Stimulated activated naive CD4-positive, alpha-beta T cell treated with Interleukin-2 at 50 U/mL for 16 hours (primary cell): Measurements from ENCODE around the gene PTPRD.

Experiments used
- DNase-seq: peaks from one replicate; lab custom pipeline; 2025; lab: John Stamatoyannopoulos, UW

PTPRD gene

DNA sequence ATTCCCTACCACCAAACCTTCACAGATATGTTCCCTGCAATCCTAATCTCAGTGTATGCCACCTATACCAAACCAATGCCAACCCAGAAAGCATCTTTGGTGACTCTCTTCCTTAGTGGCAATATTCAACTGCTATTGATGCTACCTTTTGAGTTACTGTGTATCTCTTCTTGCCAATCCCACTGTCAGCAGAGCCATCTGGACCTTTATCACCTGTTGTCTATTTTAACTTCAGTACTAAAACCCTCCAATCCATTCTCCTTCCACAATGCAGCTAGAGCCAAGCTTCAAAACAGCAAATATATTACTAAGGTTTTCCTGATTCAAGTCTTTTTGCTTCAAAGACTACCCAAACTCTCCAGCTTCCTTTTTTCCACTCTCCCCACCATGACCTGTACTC lies 2036.1 kb downstream of the PTPRD start:
- DNase-seq: no peak

DNA sequence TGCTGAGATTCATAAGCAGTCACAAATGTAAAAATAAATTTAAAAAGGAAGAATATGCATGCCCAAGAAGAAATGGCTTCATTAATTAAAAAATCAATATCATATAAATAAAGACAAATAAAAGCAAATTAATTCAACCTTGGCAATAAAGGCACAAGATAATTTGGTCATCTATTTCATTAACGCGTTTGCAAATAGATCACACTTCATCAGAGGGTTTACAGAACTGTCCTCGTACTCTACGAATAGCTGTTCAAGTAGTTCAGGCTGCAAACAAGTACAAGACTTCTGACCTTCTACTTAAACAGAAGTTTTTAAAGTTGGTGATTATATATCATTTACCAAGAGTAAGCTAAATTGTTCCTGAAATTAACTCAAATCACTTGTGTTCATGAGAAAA lies 2038.0 kb downstream of the PTPRD start:
- DNase-seq: no peak

DNA sequence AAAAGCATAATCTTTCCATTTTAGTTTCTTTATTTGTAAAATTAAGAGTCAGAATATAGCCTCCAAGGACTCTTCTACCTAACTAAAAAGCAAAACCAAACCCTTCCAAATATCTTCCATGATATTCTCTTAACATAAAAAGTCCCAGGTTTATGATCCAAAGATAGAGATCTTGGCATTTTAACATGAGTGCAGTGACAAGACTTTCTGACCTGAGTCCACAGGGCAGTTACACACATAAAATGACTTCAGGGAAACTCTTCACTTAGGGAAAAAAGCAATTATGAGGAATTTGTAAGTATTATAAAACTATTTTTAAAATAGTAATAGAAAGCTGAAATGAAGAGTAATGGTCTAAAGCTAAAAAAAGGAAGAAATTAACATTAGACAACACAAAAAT lies 2040.6 kb downstream of the PTPRD start:
- DNase-seq: no peak

DNA sequence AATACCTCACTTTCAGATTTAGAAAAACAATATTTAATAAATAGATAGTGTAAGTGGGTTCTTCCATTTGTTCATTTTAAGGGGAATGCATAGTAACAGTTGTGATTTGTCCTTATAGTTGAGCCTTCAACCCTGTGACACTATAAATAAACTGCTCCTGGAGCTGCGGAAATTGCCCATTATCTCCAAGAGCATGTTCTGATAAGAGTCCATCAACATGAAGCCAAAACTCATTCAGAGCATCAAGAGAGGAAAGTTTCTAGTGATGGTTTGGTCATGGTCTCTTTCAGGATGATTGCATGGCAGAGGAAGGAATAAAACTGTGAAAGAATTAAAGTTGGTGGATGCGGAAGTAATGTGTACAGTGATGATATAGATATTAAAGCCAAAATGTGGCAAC lies 2041.2 kb downstream of the PTPRD start:
- DNase-seq: no peak

DNA sequence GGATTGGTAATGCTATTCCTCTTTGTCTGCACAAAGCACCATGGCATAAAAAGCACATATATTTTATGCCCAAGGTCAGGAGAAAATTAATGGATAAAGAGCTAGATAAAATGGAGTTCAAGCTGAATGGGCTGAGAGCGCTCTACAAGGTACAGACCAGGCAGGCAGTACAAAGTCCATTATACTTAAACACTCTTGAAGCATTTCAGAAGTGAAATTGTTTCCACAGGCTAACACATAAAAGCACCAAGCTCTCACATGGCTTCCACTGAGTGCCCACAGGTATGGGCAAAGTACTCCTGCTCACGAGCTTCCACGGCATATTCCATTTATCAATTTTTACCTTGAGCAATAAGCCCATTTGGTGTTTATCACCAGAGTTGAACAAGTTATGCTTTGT lies 2042.0 kb downstream of the PTPRD start:
- no peak for DNase-seq

DNA sequence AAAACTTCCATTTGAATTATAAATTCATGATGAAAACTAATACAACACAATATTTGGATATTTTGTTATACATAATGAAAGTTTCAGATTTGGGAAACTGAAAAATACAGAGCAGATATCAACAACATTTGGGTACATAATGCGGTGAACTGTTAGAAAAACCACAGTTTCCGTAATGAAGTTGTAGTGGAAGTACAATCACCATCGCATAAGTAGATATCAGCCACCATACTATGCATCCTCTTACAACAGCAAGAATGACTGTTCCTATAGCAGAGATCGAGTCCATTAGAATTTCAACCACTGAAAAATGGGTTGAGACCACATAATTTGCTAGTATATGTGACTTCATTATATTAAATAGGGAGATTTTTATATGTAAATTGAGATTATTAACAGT lies 2043.0 kb downstream of the PTPRD start:
- no peak for DNase-seq

DNA sequence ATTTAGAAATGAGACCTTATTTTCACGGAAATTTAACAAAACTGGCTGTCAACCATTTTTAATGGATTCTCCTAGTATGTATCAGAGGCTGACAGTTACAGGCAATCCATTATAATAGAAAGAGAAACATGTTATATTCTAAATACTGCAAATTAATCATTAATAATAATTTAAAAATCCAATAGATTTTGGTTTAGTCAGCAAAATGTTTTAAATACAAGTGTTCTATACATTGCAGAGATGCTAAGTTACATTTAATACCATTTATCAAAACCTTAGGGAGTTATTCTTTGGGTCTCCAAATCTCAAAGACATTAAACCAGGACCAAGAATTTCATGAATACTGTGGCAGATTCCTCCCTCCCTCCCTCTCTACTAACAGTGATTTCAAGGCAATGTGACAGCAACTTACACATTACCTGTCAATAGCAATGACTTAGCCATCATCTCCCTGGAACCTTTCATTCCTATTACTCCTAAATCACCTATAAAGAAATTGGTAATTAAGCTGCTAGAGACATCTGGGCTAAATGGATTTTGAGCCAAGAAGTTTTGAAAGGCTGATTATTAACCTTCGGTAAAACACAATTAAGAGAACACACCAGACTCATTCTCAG lies 2044.7 kb downstream of the PTPRD start:
- no peak for DNase-seq

DNA sequence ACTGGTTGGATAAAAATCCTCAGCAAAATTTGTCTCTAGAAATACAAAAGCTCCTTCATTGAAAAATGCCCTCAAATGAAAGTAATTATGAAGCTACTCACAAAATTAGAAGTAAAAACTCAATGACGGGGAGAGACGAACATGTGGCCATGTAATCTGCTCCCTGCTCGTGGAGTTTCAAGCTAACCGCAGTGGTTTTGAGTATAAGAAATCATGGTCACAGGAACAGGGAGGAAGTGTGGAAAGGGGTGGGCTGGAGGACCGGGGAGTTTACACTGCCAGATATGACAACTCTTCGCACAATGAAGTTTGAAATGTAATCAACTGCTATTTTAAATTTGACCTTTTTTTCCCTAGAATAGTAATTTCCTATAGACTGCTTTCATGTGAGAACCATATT lies 2047.8 kb downstream of the PTPRD start:
- DNase-seq: no peak

DNA sequence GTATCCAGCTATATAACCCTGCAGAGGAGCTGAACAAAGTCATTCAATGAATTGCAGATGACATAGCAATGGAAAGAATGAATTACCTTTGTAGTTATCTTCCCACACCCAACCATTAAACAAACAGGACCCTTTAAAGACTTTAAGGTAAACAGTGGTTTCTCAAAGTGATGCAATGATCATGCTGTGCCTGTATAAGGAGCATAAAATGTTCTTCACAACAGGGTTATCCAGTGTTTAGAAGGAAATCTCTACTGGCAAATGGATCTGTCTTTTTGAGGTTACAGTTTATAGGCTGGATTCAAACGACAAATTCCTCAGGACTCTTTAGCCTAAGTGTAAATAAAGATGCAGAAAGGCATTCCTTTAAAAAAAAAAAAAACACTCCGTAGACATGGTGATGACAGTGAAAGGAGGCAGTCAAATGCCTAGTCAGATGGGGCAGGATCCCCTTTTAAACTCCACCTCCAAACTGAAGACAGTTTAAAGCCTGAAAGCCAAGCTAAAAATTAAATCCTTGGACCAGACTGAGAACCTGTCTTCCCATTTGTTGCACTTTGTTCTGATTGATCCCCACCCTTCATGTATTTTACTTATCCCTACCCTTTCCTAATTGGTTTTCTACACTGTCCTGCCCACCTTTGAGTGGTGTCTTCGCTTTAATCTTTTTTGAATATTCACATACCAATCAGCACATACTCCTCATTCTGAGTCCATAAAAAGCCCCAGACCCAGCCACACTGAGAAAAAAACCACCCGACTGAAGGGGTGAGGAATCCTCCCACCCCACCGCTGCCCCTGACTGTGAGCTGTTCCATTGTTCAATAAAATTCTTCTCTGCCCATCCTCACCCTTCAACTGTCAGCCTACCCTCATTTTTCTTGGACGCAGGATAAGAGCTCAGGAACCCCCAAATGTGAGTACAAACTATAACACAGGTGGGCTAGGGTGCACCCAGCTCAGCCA lies 2052.0 kb downstream of the PTPRD start:
- no peak for DNase-seq

DNA sequence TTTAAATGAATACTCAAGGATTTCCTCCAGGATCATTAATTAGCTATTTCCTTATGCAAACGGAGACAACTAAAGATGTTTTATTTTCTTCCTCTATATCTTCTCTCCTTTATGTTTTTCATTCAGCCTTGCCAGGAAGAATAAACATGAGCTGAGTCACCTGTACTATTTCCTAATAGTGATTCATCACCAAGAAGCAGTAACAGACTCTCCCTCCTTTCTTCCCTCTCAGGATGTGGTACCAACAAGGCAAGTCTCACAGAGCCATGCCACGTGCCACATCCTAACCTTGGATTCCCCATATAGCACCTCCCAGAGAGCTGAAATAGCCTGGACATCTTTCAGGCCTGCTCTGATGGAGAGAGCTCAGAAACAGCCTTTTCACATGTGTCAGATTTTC lies 2054.6 kb downstream of the PTPRD start:
- no peak for DNase-seq

DNA sequence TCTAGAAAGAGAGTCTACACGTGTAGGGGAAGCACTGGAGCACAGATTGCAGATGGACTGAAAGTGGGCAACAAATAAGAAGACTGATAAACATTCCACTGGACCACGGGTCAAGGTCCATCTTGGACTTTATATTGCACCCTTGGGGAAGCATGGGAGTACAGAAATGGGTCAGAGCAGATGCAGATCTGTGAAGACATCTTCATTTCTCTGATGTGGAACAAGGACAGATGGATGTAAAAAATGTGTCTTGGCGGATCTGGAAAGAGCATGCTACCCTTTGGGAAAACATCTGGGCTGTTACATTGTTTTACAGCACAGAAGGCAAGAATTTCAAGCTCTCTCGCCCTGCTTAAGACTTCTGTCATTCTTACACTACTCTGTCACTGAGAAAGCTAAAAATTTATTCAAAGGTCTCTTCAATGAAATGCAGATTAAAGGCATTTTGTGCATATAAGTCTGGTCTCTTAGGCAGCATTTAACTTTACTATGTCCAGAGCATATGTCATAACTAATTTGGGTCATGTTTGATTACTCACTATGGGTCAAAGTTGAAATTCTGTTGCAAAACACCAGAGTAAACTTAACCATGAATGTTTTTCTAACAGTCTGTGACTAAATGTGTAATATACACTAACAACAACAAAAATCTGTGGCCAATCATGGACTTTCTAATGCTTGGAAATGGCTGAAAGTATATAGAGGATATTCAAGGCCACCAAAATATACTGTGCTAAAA lies 2056.9 kb downstream of the PTPRD start:
- no peak for DNase-seq

DNA sequence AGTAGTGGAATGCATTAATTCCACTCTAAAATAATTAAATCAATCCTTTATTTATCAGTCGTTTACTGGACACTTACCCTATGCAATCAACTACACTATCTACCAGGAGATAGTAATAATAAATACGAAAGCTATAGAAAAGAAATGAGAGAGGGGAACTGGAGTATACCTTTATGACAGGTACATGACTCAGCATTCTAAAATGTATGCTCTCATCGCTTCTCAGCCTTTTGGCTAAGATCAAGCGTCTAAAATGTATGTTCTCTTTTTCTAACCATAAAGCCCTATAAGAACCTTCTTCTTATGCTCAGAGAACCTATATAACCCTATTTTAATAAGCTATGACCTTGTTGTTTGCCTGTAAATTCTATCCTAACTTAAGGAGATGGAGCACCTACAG lies 2059.4 kb downstream of the PTPRD start:
- DNase-seq: no peak

DNA sequence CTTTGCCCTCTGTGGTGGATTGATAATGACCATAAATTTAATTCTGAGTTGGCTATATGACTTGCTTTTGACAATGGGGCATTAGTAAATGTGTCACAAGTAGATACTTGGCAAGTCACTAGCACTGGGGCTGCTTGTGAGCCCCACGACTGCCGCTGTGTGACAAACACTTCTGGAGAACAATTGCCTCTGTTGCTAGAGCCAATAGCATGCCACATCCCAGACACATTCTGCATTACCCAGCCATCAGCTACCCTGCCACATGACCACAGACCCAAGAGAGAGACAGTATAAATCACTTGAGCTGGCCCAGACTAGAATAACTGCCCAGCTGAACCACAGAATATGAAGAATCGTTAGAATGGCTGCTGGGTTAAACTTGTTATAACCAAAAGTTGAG lies 2060.1 kb downstream of the PTPRD start:
- DNase-seq: no peak

DNA sequence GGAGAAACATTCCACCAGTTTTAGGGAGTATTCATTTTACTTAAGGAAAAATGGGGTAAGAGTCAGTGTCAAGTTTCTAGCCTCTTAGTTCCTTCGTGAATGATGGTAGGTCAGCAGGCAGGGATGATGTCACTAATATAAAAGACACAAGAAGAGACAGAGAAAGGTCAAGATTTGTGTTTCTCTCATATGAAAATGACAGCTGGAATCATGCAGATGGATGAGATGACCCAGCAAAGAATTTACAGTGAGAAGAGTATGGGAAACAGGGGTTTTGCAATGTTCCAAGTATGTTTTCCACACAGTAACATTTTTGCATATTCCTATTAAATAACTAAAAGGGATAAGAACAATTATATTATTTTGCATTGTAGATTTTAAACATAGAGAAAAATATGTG lies 2063.6 kb downstream of the PTPRD start:
- no peak for DNase-seq

DNA sequence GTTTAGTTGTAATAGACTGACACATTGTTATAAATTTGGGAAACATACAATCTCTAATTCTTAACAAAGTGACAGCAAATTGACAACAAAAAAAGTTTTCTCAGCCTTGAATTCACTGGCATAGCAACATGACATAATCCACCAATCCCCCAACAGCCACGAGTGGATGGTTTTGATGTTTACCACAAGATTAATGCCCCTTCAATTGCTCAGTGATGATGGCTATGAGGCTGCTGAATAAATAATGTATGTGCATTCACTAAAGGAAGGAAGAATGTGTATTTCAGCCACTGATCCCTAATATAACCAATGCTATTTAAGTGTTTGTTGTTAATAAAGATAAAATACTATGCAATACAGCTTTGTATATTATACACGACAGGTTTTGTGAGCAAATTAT lies 2069.6 kb downstream of the PTPRD start:
- no peak for DNase-seq

DNA sequence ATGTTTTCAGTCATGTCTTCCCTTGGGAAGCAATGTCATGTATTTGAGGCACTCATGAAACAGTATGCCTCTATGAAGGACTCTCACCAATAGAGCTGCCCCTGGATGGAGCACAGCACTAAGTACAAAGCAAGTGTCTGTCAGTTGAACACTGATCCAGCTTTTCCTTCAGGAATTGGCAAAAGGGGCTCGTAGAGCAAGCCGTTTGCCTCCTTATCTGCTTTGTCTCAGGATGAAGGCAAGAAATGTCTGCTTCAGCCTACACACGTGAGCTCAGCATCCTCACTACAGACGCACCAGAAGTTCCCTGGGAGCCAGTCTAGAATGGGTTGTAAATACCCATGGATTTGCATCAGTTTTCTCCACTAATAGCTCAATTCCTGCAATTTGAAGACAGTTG lies 2070.3 kb downstream of the PTPRD start:
- DNase-seq: no peak

DNA sequence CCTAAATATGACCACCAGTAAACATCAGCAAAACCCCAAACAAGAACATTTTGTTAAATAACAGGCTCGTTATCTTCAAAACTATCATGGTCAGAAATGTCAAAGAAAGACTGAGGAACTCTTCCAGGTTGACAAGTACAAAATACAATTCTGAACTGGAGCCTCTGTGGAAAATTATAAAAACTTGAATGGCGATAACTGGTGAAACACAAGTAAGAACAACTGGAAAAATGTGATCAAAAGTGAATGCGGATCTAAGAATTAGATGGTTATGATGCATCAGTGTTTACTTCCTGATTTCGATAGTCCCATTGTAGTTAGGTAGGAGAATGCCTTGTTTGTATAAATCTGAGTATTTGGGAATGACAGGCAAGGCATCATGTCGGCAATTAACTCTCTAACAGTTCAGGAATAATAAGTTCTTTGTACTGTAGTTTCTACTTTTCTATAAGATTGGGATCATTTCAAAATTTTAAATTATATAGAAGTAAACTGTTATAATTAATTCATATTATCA lies 2073.1 kb downstream of the PTPRD start:
- no peak for DNase-seq

DNA sequence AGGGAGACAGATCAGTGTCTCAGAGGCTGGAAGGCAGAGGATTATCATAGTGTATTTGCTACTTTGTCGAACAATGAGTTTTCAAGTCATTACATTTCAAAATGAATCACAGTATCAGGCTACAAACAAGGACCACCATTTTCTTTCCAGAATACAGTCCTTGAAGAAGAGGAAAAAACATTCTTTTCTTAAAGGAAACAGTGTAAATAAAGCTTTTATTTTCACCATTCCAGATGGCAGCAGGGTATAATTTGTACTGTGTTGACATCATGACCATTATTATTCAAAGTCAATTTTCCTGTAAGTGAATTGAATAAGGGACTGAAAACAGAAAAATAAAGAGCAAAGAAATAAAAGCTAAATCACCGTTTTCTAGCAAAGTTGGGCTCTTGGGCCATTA lies 2076.0 kb downstream of the PTPRD start:
- no peak for DNase-seq

DNA sequence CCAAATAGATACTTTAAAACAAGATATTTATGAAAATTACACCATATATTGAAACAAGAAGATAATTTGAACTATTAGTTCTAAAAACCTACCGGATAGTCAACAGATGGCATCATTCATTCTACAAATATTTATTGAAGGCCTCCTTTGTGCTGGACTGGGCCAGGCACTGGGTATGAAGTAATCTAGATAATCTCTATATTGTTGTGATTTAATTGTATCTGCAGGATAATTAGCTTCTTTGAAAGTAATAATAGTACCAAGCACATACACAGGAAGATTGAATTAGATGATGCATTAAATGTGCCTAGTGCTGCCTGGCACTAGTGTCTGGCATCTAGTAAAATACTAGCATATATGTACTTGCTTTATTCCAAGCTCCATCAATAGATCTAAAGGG lies 2078.0 kb downstream of the PTPRD start:
- no peak for DNase-seq

DNA sequence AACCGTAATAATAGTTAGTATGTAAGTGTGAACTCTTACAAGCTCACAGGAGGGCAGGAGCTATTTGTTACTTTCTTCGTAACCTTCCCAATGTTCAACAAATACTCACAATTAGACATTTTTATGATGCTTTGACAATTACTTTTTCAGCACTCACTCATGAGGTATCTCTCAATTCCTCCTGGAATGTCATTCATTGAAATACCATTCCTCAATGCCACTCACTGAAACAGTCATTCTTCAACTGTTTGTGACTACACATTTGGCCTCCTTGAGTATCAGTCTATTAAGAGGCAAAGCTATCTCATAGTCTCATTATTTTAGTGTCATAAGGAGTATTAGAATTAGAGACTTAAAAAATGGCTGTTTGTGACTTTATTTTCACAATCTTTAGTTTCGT lies 2079.1 kb downstream of the PTPRD start:
- no peak for DNase-seq

DNA sequence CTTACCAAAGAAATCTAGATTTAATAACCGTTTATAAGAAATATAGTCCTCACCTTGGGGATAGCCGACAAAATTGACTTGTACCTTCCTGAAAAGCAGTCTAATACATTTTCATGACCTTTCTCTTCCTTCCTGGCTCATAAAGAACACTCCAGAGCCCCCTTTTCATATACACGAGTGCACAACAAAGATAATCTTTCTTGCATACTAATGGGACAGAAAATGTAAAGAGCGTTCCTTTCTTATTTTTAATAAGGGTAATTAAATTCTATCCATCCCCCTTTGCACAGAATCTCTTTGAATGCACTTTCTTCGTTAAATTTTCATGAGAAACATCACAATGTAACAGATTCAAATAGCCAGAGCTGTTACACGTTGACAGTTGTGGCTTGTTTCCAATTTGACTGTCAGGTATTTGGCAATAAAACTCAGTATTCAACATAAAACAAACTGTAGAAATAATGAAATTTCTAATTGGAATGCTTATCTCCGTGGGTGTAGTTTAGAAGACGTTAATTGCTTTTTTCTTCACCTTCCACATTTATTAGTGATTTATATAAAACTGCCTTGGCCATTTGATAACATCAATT lies 2080.9 kb downstream of the PTPRD start:
- DNase-seq: no peak

DNA sequence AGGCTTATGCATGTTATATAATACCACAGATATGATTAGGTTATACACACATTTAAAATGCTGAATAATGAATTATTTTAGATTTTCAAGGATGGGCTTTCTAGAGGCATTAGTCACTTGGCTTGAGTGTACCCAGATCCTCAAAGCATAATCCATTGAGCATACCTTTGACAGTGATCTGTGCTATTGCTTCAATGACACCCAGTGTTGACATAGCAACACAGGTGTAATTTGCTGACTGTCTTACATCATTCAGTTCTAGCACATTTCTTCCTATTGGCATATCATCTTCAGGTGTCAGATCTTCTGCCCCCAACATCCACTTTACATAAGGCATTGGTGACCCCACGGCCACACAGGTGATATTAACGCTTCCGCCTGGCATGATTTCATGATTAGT lies 2091.7 kb downstream of the PTPRD start:
- no peak for DNase-seq
